H9 (cell line): Measurements from ENCODE around the gene ADGRL3. TPM values are rescaled to one million over a fixed set of nuclear protein-coding genes. Genes with fewer than 3 reads are reported as not detected.

Source experiments
- DNase-seq: peaks from one replicate; pipeline ENCODE4 v3.0.0-alpha.2; 2017
- H2AFZ ChIP-seq: one replicate; pipeline ENCODE4 v1.6.1; 2013; ENCODE audit warnings: mild to moderate bottlenecking, low read length, control low read depth, moderate library complexity
- H2AK5ac ChIP-seq: 2 replicates; pipeline ENCODE4 v1.6.1; 2013; ENCODE audit warnings: low read length, control low read depth, mixed read lengths; ENCODE audit not compliant: insufficient read length
- H2BK120ac ChIP-seq: one replicate; pipeline ENCODE4 v1.6.1; 2013; ENCODE audit warnings: low read depth, mild to moderate bottlenecking, low read length, control low read depth, inconsistent platforms; ENCODE audit not compliant: poor library complexity, severe bottlenecking
- H2BK12ac ChIP-seq: 2 replicates; pipeline ENCODE4 v1.6.1; 2013; ENCODE audit warnings: low read length, control low read depth, mixed read lengths, low read depth; ENCODE audit not compliant: insufficient read length
- H2BK15ac ChIP-seq: 2 replicates; pipeline ENCODE4 v1.6.1; 2013; ENCODE audit warnings: low read depth, low read length, control low read depth
- H2BK20ac ChIP-seq: one replicate; pipeline ENCODE4 v1.6.1; 2013; ENCODE audit warnings: low read depth, mild to moderate bottlenecking, low read length, control low read depth, inconsistent platforms; ENCODE audit not compliant: poor library complexity, severe bottlenecking
- H2BK5ac ChIP-seq: 2 replicates; pipeline ENCODE4 v1.6.1; 2013; ENCODE audit warnings: low read length, control low read depth, mixed read lengths; ENCODE audit not compliant: insufficient read length
- H3K14ac ChIP-seq: 2 replicates; pipeline ENCODE4 v1.6.1; 2013; ENCODE audit warnings: low read length, control low read depth; ENCODE audit not compliant: insufficient read depth
- H3K18ac ChIP-seq: 2 replicates; pipeline ENCODE4 v1.6.1; 2013; ENCODE audit warnings: low read depth, mild to moderate bottlenecking, mixed read lengths, low read length, control low read depth; ENCODE audit not compliant: insufficient read length
- H3K23ac ChIP-seq: 2 replicates; pipeline ENCODE4 v1.6.1; 2013; ENCODE audit warnings: low read length, control low read depth, mixed read lengths, low read depth; ENCODE audit not compliant: insufficient read length
- H3K23me2 ChIP-seq: 2 replicates; pipeline ENCODE4 v1.6.1; 2013; ENCODE audit warnings: low read depth, mild to moderate bottlenecking, mixed read lengths, low read length, control low read depth; ENCODE audit not compliant: insufficient read length, poor library complexity, severe bottlenecking
- H3K27ac ChIP-seq: 2 replicates; pipeline ENCODE4 v1.5.1; 2013; ENCODE audit warnings: low read length, control low read depth, mixed read lengths, low read depth; ENCODE audit not compliant: insufficient read length
- H3K27me3 ChIP-seq: 2 replicates; pipeline ENCODE4 v1.6.1; 2013; ENCODE audit warnings: low read length, control low read depth, inconsistent platforms; ENCODE audit not compliant: insufficient read depth
- H3K4ac ChIP-seq: 2 replicates; pipeline ENCODE4 v1.6.1; 2013; ENCODE audit warnings: low read depth, mild to moderate bottlenecking, control low read depth, inconsistent platforms, low read length, moderate library complexity
- H3K4me1 ChIP-seq: 2 replicates; pipeline ENCODE4 v1.6.1; 2013; ENCODE audit warnings: low read length, control low read depth, inconsistent platforms; ENCODE audit not compliant: insufficient read depth
- H3K4me2 ChIP-seq: 2 replicates; pipeline ENCODE4 v1.6.1; 2013; ENCODE audit warnings: low read length, control low read depth, mixed read lengths; ENCODE audit not compliant: insufficient read length, insufficient read depth
- H3K56ac ChIP-seq: 2 replicates; pipeline ENCODE4 v1.6.1; 2013; ENCODE audit warnings: low read depth, mild to moderate bottlenecking, mixed read lengths, low read length, control low read depth; ENCODE audit not compliant: insufficient read length
- H3K79me1 ChIP-seq: 2 replicates; pipeline ENCODE4 v1.6.1; 2013; ENCODE audit warnings: low read depth, mild to moderate bottlenecking, moderate library complexity, low read length, control low read depth, inconsistent platforms; ENCODE audit not compliant: insufficient read depth, poor library complexity, severe bottlenecking
- H3K79me2 ChIP-seq: 2 replicates; pipeline ENCODE4 v1.6.1; 2013; ENCODE audit warnings: low read length, control low read depth, inconsistent platforms; ENCODE audit not compliant: insufficient read depth
- H3K9ac ChIP-seq: 2 replicates; pipeline ENCODE4 v1.6.1; 2013; ENCODE audit warnings: low read length, control low read depth, mixed read lengths; ENCODE audit not compliant: insufficient read length; ENCODE audit errors: extremely low read depth
- H3K9me3 ChIP-seq: one replicate; pipeline ENCODE4 v1.6.1; 2013; ENCODE audit warnings: low read depth, low read length, inconsistent platforms; ENCODE audit not compliant: control insufficient read depth
- H3T11ph ChIP-seq: one replicate; pipeline ENCODE4 v1.6.1; 2013; ENCODE audit warnings: mild to moderate bottlenecking, low read length, control low read depth, inconsistent platforms
- H4K20me1 ChIP-seq: one replicate; pipeline ENCODE4 v1.6.1; 2013; ENCODE audit not compliant: control insufficient read depth, insufficient read length, insufficient read depth
- H4K5ac ChIP-seq: 2 replicates; pipeline ENCODE4 v1.6.1; 2013; ENCODE audit warnings: low read depth, mild to moderate bottlenecking, mixed read lengths, low read length, control low read depth; ENCODE audit not compliant: insufficient read length
- H4K8ac ChIP-seq: replicated peaks from 2 replicates; pipeline ENCODE4 v1.6.1; 2013; ENCODE audit warnings: low read length, control low read depth, mixed read lengths, low read depth; ENCODE audit not compliant: insufficient read length
- H4K91ac ChIP-seq: 2 replicates; pipeline ENCODE4 v1.6.1; 2013; ENCODE audit warnings: low read depth, mild to moderate bottlenecking, moderate library complexity, mixed read lengths, low read length, control low read depth; ENCODE audit not compliant: insufficient read length
- H3K27ac Mint-ChIP-seq, 3 experiments: 2 replicates in 2 of 3; 3 replicates in 1 of 3; pipeline ENCODE4 v1.8.0; 2020 to 2021; ENCODE audit warnings: mixed read lengths in 3 of 3, mild to moderate bottlenecking in 1 of 3, moderate library complexity in 1 of 3
- H3K27me3 Mint-ChIP-seq: 2 replicates; pipeline ENCODE4 v1.8.0; 2021; ENCODE audit warnings: low read depth, mild to moderate bottlenecking, moderate library complexity, mixed read lengths
- H3K36me3 Mint-ChIP-seq, 3 experiments: 2 replicates in 2 of 3; 3 replicates in 1 of 3; pipeline ENCODE4 v1.8.0; 2020 to 2021; ENCODE audit warnings: low read depth in 3 of 3, mixed read lengths in 3 of 3; ENCODE audit not compliant: insufficient read depth in 1 of 3
- H3K4me1 Mint-ChIP-seq, 2 experiments: 2 replicates each; pipeline ENCODE4 v1.8.0; 2020; ENCODE audit warnings: mixed read lengths in 2 of 2
- H3K4me3 Mint-ChIP-seq, 2 experiments: 2 replicates in 1 of 2; 3 replicates in 1 of 2; pipeline ENCODE4 v1.8.0; 2020 to 2021; ENCODE audit warnings: mild to moderate bottlenecking in 2 of 2, mixed read lengths in 2 of 2, moderate library complexity in 1 of 2
- H3K9me3 Mint-ChIP-seq, 2 experiments: 2 replicates in 1 of 2; 3 replicates in 1 of 2; pipeline ENCODE4 v1.8.0; 2020; ENCODE audit warnings: mild to moderate bottlenecking in 2 of 2, mixed read lengths in 2 of 2, moderate library complexity in 1 of 2
- CTCF ChIP-seq: fragments of 200-600 bp; sonication (generic); conservative IDR thresholded peaks from 3 replicates; pipeline ENCODE4 v1.8.0; 2021; ENCODE audit warnings: antibody characterized with exemption, mild to moderate bottlenecking
- total RNA-seq: library from RNA; stranded (reverse); gene quantifications from 2 replicates; pipeline ENCODE4 v1.2.1, GENCODE V29; 2021

The ADGRL3 gene
- total RNA-seq, 1 experiment from 2014 or later: 5.9 TPM

GRCh38 chr4:61739887-61740286 lies 539.8 kb downstream of the ADGRL3 start:
- peaks cover 78 to 85% (median 84%) of the 10 kb centered on the region in 3 experiments for H3K36me3 Mint-ChIP-seq
- Histone ChIP-seq H3K9ac (no peak overlapping the region), H3K4me2 (no peak overlapping the region), H3T11ph (no peak overlapping the region), H2BK12ac (no peak overlapping the region), H2AK5ac (no peak overlapping the region), H3K27me3 (no peaks in the 10 kb centered on the region), H3K23me2 (no peaks in the 10 kb centered on the region), H3K18ac (no peak overlapping the region), H2BK5ac (no peak overlapping the region), H2BK120ac (no peak overlapping the region), H3K27ac (no peak overlapping the region), H4K20me1 (no peaks in the 10 kb centered on the region), H3K56ac (no peak overlapping the region), H3K4ac (no peak overlapping the region), H2BK15ac (no peak overlapping the region), H4K5ac (no peak overlapping the region), H2AFZ (no peak overlapping the region), H3K9me3 (peaks cover 11% of the 10 kb centered on the region), H4K91ac (no peak overlapping the region), H2BK20ac (no peak overlapping the region), H3K79me1 (no peaks in the 10 kb centered on the region), H3K79me2 (no peaks in the 10 kb centered on the region), H3K14ac (no peak overlapping the region), H3K4me1 (no peaks in the 10 kb centered on the region), H3K23ac (no peak overlapping the region), H4K8ac (no peak overlapping the region)
- H3K27me3 Mint-ChIP-seq: no peaks in the 10 kb centered on the region
- no peak overlapping the region for H3K4me3 Mint-ChIP-seq
- H3K4me1 Mint-ChIP-seq: peaks cover 18% of the 10 kb centered on the region in 2 experiments
- H3K9me3 Mint-ChIP-seq: peaks cover 26 to 27% of the 10 kb centered on the region in 2 experiments
- DNase-seq: no peak
- peak overlapping the region in 1 of 3 experiments; percentile 92; a peak in 1 of 7 replicates for H3K27ac Mint-ChIP-seq
- no peak for TF ChIP-seq CTCF
